HG03565 (cell line): ENCODE results near the gene DPEP3.

Experiments used
- ATAC-seq: cut with Tn5 transposase; IDR thresholded peaks from one replicate; pipeline ENCODE4 v1.9.1; 2021; ENCODE audit warnings: mild to moderate bottlenecking, moderate library complexity; ENCODE audit not compliant: unreplicated experiment

The DPEP3 gene

GRCh38 chr16:67967183-67967957 is 12.9 kb downstream of the DPEP3 start:
- no peak for ATAC-seq

- no peak for ATAC-seq
Observed at GRCh38 chr16:67966549-67967182, 13.6 kb downstream of the DPEP3 start.

- ATAC-seq: no peak
Observed at GRCh38 chr16:67965668-67966548, 14.4 kb downstream of the DPEP3 start.

- ATAC-seq: no peak
Observed at GRCh38 chr16:67964477-67965131, 15.7 kb downstream of the DPEP3 start.

- no peak for ATAC-seq
Observed at GRCh38 chr16:67963662-67964321, 16.5 kb downstream of the DPEP3 start.

- ATAC-seq: no peak
Observed at GRCh38 chr16:67963292-67963661, 17.0 kb downstream of the DPEP3 start.

GRCh38 chr16:67962135-67962534 is 18.2 kb downstream of the DPEP3 start:
- no peak for ATAC-seq

GRCh38 chr16:67961551-67961957 is 18.7 kb downstream of the DPEP3 start:
- ATAC-seq: no peak

GRCh38 chr16:67959536-67960329 is 20.6 kb downstream of the DPEP3 start:
- ATAC-seq: no peak

GRCh38 chr16:67957622-67958021 is 22.7 kb downstream of the DPEP3 start:
- no peak for ATAC-seq

- ATAC-seq: no peak
Observed at GRCh38 chr16:67954421-67955196, 25.7 kb downstream of the DPEP3 start.

GRCh38 chr16:67953641-67954375 is 26.5 kb downstream of the DPEP3 start:
- ATAC-seq: no peak

- no peak for ATAC-seq
Observed at GRCh38 chr16:67951485-67951884, 28.8 kb downstream of the DPEP3 start.

GRCh38 chr16:67950335-67950843 is 29.9 kb downstream of the DPEP3 start:
- no peak for ATAC-seq

- ATAC-seq: no peak
Observed at GRCh38 chr16:67949645-67950044, 30.7 kb downstream of the DPEP3 start.

GRCh38 chr16:67948015-67948414 is 32.3 kb downstream of the DPEP3 start:
- ATAC-seq: no peak

- no peak for ATAC-seq
Observed at GRCh38 chr16:67946966-67947558, 33.2 kb downstream of the DPEP3 start.

- ATAC-seq: no peak
Observed at GRCh38 chr16:67946128-67946569, 34.1 kb downstream of the DPEP3 start.
